ENCODE results near the gene TTC8.

The TTC8 gene

GRCh38 chr14:88868558-88869159, 44.2 kb downstream of the TTC8 start:
- no peak for DNase-seq (ENCODE audit: low spot score)

- DNase-seq (ENCODE audit: low spot score): no peak
Observed at GRCh38 chr14:88870777-88871176, 46.3 kb downstream of the TTC8 start.

- no peak for DNase-seq (ENCODE audit: low spot score)
Observed at GRCh38 chr14:88871429-88871828, 47.0 kb downstream of the TTC8 start.

- no peak for DNase-seq (ENCODE audit: low spot score)
Observed at GRCh38 chr14:88872976-88873375, 48.5 kb downstream of the TTC8 start.

- DNase-seq (ENCODE audit: low spot score): no peak
Observed at GRCh38 chr14:88877192-88877591, 52.7 kb downstream of the TTC8 start.

- peak; percentile 21 for DNase-seq (ENCODE audit: low spot score)
Observed at GRCh38 chr14:88879022-88879421, 54.6 kb downstream of the TTC8 start.

- no peak for DNase-seq (ENCODE audit: low spot score)
Observed at GRCh38 chr14:88882236-88882635, 57.8 kb downstream of the TTC8 start.

GRCh38 chr14:88895116-88895515, 70.7 kb downstream of the TTC8 start:
- peak; percentile 53 for DNase-seq (ENCODE audit: low spot score)

GRCh38 chr14:88901189-88901588, 76.7 kb downstream of the TTC8 start:
- DNase-seq (ENCODE audit: low spot score): no peak

- no peak for DNase-seq (ENCODE audit: low spot score)
Observed at GRCh38 chr14:88901991-88902390, 77.5 kb downstream of the TTC8 start.

GRCh38 chr14:88902850-88903249, 78.4 kb downstream of the TTC8 start:
- DNase-seq (ENCODE audit: low spot score): no peak

GRCh38 chr14:88904206-88904647, 79.8 kb downstream of the TTC8 start:
- DNase-seq (ENCODE audit: low spot score): no peak

- DNase-seq (ENCODE audit: low spot score): no peak
Observed at GRCh38 chr14:88904864-88905263, 80.4 kb downstream of the TTC8 start.

GRCh38 chr14:88908216-88908615, 83.8 kb downstream of the TTC8 start:
- DNase-seq (ENCODE audit: low spot score): no peak

GRCh38 chr14:88910386-88910785, 85.9 kb downstream of the TTC8 start:
- DNase-seq (ENCODE audit: low spot score): no peak

GRCh38 chr14:88911809-88912208, 87.4 kb downstream of the TTC8 start:
- no peak for DNase-seq (ENCODE audit: low spot score)

GRCh38 chr14:88914956-88915355, 90.5 kb downstream of the TTC8 start:
- no peak for DNase-seq (ENCODE audit: low spot score)

GRCh38 chr14:88919502-88919901, 95.1 kb downstream of the TTC8 start:
- DNase-seq (ENCODE audit: low spot score): no peak

Data from AG08396 (cell line).